HG03565 (cell line): ENCODE data around the gene HORMAD2.
"Not testable (repeated sequence)": the region's sequence is repeated elsewhere in the genome, so short reads cannot be mapped to it uniquely, and the experiment has no call there.

Experiments
- ATAC-seq: cut with Tn5 transposase; IDR thresholded peaks from one replicate; pipeline ENCODE4 v1.9.1; 2021; ENCODE audit warnings: mild to moderate bottlenecking, moderate library complexity; ENCODE audit not compliant: unreplicated experiment

The HORMAD2 gene

DNA sequence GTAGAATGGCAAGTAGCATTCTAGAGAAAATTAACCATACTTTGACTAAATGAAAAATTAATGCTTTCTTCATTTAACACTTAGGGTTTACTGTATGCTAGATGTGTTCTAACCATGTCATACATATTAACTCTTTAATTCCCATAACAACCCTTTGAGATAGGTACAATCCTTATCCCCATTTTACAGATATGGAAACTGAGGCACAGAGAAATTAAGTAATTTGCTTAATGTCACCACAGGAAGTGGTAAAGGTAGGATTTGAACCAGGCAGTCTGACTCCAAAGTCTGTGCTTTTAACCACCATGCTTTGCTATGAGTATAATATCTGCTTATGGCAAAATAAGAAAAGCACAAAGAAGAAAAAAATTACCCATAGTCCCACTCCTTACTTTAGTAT, 106.8 kb downstream of the HORMAD2 start:
- no peak for ATAC-seq

DNA sequence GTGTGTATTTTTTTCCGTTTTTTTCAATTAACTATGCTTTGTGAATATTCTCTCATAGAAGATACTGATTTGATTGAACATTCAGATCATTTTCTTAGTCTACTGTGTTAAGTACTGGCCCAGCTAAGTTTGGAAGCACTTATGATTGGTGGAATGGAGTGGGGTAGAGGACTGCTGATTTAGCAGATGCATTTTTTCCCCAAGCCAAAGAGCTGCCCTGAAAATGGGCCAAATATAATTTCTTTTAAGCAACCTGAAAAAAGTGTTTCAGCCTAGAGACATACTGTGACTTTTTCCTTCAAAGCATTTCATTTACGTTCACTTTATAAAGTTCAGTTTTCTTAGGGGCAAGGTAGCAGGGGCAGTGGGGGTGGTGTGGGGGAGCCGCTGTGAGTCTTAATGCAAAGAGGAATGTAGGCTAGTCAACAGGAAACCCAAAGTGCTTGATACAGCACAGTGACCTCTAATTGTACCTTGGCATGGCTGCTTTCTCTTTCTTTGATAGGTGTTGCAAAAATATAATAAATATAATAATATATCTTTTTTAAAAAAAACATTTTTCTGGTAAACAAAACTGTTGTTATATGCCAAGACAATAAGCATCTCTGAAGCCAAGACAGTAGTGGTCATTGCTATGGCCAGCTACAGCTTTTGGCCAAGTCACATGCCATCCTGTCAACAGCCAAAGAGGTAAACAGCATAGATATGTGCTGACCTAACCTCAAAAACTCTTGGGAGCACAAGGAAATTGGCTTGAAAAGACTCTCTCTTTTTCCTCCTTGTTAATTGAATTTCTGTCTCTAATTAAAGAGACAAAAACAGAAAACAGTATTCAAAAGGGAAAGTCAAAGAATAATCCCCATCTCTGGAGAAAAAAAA, 107.5 kb downstream of the HORMAD2 start:
- no peak for ATAC-seq

DNA sequence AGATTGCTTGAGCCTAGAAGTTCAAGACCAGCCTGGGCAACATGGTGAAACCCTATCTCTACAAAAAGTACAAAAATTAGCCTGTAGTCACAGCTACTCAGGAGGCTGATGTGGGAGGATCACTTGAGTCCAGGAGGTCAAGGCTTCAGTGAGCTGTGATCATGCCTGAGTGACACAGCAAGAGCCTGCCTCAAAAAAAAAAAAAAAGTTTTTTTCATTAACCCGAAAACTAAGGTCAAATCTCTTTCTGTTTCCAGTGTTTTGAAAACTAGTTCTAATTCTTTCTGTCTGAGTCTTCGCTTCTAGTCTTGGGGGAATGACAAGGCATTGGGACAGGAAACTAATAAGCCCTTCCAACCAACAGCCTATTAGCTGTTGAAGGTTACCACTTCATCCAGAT, 108.6 kb downstream of the HORMAD2 start:
- ATAC-seq: no peak

DNA sequence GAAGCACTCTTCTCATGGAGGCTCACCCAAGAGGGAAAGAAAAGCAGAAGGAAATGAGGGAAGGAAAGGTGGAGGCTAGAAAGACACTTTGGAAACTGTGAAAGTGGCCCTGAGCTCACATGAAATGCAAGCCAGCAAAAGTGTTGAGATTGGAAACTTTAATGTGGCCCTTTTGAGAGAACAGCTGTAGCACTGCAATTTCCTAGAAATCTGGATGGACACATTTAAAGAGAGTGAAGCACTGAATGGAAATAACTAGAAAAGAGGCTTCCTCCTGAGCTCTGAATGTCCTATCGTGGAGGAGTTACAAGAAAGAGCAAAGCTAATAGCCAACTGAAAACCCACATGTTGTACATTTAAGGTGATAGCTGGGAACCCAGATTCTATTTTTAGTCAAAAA, 110.3 kb downstream of the HORMAD2 start:
- no peak for ATAC-seq

DNA sequence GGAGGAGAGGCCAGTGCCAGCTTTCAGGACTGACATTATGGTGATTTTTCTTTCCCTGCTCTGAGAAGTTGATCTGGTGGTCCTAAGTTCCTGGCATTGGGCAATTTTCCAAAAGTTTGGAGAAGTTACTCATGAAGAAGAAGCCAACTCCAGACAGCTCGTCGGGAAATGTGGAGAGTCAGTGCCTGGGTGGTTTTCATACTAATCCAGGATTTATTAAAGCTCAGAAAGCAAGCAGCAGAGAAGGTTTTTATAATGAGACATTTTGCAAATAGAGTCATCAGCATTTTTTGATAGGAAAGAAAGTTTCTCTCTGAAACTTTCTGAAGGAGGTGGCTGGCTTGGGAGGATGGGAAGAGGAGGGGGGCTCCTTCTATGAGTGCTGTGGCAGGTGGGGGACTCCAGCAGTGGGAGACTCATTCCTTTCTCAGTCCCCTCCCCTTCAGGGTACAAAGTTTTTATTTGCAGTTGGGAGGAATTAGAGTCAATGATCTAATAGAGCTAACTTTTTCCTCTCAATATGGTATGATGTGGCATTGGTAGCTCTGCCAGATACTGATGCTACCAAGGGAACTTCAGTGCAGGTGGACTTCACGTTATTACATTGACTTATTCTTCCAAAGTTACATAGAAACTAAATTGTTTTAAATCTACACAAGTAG, 110.9 kb downstream of the HORMAD2 start:
- ATAC-seq: no peak

DNA sequence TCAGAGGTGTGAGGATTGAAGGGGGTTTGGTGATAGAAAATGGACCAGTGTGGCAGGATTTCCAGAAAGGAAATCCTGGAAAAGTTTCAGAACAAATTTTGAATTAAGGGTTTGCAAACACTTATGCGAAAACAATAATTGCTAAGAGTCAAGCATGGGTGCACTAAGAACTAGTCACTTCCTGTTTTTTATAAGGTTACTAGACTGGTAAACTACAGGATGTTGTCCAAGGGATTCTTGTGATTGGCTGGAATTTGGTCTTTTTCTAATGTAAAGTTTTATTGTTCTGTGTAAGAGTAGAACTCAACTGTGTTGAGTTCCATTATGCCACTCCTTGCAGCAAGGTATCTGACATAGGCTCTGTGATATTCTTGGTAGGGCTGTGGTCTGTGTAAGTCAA, 112.2 kb downstream of the HORMAD2 start:
- ATAC-seq: no peak

DNA sequence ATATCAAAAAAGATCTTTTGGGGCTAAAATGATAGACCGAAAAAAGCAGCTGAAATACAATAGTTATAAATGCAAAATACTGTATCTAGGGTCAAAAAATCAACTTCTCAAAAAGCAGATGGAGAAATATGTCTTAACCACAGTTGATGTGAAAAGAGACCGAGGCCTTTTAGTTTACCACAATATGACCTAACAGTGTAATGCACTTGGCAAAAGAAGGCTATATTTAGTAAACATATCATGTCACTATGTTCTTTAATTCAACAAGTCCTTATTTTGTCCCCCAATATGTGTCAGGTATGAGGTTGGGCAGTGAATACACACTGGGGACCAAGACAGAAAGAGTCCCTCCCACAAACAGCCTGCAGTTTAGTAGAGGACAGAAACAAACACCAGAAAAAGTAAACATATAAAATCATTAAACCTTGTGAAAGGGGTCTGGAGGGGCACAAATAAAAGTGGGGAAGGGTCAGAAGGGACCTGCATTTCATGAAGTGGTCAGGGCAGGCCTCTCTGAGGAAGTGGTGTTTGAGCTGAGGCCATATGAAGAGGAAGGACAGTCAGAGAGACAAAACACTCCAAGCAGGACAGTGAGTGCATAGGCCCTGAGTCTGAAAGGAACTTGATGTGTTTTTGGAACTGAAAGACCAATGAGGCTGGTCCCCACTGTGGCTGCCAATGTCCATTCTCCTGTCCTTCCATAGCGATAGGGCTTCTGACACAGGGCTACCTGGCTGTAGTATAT, 112.9 kb downstream of the HORMAD2 start:
- ATAC-seq: no peak

DNA sequence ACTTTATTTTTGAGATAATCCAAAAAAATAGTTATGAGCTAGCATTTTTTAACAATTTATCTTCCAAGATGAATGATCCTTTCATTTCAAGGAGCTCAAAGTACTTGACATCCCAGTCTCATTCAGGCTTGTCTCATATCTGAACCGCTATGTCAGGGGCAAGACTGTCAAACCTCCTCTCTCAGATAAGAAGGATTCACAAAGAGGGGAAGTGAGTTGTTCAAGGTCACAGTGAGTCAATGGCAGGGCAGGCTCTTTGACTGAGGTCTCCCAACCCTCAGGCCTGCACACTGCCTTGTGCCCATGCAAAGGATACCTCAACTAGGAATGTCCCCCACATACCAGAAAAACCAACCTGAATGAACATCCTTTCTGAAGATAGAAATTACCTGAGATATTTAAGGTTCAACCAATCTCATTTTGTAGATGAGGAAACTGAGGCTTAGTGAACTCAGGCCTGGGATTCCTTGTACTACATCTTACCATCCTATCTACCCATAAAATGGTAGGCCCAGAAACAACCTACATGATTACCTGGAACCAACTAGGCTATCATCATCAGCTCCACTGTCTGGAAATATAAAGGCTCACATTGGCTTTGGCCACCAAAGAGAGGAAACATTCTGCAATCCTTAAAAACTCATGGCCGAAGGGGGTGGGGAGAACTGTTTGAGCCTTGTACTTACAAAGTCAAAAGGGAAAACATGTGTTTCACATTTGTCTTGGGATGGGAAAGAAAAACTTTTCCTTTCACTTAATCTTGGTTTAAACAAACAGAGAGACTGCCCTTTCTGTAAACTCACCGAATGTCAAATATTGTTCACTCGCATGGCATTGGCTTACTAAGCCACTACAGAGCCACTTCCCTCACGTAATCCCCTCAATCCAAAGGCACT, 115.2 kb downstream of the HORMAD2 start:
- no peak for ATAC-seq

DNA sequence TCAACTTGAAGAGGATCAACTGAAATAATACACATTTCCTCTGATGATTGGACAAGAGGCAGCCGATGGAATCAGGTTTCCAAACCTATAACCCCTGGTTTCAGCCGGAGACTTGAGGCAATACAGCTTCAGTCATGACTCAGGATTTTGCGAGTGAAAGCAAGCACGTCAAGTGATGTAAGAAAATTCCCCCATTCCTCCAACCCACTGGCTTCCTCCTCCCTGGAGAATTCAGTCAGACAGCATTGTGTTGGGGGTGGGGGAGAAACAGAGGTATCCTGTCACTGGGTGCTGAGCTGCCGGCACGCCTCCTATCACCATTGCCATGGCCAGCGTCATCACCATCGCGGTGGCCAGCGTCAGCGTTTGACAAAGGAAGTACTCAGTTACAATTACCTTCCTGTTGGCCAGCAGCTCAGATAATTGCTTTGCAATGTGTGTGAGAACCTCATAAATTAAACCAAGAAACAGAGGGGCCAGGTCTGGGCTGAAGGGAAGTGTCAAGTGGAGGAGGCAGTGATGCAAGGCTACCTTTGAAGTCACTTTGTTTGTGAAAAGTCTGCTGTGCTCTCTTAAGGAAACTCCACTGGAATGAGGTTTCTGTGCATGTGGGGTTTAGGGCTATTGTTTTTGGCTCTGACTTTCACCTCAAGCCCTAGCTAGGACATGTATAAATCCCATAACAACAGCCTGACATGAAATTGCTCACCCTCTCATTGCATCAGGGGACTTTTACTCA, 116.0 kb downstream of the HORMAD2 start:
- no peak for ATAC-seq

DNA sequence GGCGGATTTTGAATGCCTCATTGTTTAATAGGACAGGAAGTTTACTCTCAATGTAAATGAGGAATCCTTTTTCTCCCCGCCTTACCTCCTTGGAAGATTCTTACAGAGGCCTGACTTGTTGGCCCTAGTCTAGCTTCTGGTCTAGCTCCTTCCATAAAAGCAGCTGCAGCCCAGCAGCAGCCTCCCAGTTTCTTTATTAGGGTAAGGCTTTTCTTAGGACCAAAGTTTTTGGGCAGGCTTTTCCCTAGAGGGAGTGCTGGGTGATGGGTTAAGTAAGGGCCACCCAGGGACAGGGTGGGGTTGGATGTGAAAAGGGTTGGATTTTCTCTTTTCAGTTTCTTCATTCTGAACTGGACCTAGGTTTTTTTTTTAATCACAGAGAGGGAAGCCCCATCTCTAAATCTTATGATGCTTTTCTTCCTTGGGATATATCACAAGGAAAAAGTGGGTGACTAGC, 116.6 kb downstream of the HORMAD2 start:
- no peak for ATAC-seq

DNA sequence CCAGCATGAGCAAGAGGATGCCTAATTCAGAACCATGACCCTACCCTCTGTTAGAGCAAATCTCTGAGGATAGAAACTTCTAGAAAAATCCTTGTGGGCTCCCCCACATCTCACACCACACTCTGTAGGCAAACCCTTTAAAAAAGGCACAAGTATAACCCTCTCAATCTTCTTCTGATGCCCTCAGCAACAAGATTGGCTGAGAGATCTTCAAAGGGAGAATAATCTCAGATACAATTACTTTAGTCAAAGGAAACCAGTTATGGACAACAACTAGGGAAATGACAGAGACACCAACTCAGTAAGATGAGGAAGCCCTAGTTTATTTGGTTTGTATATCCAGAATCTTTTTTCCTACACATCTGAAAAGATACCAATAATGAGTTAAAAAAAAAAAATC, 117.1 kb downstream of the HORMAD2 start:
- no peak for ATAC-seq

DNA sequence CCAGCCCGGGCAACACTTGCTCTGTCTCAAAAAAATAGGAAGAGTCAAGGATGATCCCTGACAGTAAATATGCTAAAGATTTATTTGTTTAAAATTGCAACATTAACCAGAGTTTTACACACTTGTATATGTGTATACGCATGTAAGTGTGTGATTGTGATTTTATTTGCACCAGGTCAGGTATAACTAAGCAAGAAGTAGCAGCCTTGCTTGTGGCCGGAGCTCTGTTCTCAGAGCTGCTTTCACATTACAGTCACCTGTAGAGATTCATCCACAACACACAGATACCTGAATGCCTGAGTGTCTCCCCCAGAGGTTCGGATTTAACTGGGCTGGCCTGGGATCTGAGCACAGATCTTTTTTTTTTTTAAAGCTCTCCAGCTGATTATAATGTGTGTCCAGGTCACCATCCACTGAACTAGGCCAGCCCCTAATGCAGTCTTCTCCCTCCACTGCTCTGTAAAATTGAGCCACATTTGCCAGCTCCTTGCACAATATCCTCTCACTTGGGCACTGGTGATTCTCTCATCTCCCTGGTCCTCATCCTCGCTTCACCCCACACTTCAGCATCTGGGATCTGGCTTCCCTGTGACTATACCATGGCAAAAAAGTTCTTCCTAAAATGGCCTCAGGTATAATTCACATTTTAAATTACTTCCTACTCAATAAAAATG, 118.0 kb downstream of the HORMAD2 start:
- no peak for ATAC-seq

DNA sequence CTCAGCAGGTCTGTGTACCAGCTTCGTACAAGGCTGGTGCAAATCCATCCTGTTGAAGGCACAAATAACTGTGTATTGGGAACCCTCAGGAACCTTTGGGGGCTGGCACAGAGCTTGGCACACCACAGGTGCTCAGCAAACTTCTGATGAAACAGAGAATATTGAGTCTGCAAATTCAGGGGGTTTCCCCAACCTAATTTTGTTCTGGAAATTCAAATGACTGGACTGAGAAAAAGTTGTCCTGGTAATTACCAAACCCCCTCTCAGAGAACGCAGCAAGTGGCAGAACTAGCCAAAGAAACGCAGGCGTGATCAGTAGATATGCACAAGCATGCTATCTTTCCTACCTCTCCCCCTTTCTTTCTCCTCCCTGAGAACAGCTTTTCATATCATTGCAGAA, 118.7 kb downstream of the HORMAD2 start:
- ATAC-seq: no peak

DNA sequence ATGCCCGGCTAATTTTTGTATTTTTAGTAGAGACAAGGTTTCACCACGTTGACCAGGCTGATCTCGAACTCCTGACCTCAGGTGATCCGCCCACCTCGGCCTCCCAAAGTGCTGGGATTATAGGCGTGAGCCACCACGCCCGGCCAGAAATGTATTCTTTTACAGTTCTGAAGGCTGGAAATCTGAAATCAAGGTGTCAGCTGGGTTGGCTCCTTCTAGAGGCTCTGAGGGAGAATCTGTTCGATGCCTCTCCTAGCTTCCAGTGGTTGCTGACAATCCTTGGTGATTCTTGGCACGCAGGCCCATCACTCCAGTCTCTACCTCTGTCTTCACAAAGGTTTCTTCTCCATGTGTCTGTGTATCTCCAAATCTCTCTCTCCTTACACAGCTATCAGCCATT, 120.6 kb downstream of the HORMAD2 start:
- not testable (repeated sequence) for ATAC-seq

DNA sequence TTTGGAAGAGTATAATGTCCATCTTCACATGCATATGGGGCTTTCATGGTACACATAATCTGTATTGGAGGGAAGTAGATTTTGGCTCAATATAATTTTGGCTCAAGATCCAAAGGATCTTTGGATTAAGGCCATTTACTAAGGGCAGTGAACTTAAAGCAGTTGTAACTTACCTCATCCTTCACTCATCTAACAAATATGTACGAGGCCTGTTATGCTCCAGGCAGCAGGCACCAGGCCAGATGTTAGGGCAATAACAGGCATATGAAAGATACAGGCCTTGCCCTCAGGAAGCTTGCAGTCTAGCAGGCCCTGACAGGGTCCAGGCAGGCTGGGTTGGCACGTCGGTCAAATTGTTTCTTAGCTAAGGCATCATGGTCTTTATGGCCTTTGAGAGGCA, 121.7 kb downstream of the HORMAD2 start:
- no peak for ATAC-seq

DNA sequence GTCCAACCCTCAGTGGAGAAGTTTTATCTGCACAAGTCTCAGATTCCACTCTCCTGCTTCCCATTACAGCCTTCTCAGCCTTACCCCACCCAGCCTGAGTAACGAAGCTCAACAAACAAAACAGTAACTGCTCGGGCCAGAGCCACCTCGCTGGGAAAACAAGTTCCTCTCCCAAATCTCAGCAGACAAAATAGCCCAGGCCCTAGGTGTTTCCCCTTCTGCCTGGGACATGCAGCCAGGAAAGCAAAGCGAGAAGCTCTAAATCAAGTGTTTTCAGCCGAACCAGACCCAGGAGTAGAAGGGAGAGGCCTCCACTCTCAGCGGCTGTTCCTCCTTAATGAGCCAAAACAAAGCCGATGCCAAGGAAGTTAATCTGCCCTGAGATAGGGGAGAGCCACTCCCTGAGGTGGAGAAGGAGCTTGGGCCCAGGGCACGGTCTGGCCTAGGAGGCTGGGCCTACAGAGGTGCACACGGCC, 122.3 kb downstream of the HORMAD2 start:
- ATAC-seq: no peak

DNA sequence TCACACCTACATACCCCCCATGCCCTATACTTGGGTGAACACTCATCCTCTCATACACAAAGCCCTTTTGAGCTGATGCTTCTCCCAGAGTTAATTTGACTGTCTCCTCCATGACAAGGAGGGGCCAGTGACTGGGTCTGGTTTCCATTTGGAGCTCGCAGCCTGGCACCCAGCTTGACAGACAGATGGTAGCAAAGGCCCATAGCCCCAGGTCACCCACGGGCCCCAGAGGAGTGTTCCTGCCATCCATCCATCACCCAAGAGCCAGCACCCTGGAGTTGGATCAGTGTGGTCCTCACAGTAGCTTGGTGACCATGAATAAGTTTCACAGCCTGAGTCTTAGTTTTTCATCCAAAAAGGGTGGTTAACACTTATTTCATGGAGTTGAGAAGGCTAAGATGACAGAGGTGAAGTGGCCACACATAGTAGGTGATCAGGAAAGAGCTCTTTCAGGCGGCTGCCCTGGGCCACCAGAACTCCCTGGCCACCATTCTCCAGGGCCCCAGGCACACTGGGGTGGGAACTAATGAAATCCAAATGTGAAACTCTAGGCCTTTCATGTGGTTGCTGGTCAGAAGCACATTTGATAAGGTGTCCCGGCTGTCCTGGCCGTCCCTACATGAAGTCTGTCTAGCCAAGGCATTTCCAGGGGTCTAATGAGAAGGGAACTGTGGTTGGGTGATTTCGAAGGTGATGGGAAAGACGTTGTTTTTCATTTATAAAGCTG, 123.9 kb downstream of the HORMAD2 start:
- no peak for ATAC-seq

DNA sequence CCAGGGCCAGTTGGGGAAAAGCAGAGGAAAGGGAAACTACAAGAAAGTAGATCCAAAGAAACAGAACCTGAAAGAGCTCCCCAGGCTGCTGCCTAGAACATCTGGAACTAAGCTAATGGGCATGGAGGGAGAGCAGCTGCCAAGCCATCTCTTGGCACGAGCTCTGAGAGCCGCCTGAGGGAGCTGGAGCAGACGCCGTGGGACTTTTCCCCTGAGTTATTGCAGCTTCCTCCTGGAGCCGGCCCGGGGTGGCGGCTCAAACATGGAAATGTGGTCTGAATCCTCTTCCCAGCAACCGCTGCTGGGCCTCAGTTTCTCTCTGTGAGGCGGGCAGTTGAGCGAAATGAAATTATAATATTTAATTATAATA, 124.5 kb downstream of the HORMAD2 start:
- no peak for ATAC-seq
